ENCODE data around the gene BNIP1. TPM values are rescaled to one million over a fixed set of nuclear protein-coding genes. Genes with fewer than 3 reads are reported as not detected.
"Not testable (repeated sequence)": the region's sequence is repeated elsewhere in the genome, so short reads cannot be mapped to it uniquely, and the experiment has no call there.

BNIP1 gene
- total and polyA plus RNA-seq, 3 donors from 2014 or later, result 20.5 to 37.6 (median 21.4) TPM

- Histone ChIP-seq H3K4me1 (no peaks in the 10 kb centered on the region), H3K36me3 (ENCODE audit: low read depth, missing control alignments) (no peaks in the 10 kb centered on the region), H3K27me3 (no peaks in the 10 kb centered on the region), H3K9me3 (no peaks in the 10 kb centered on the region), H3K27ac (no peak overlapping the region), H3K4me3 (no peak overlapping the region)
- DNase-seq, result no peak
- intact Hi-C loops (cut with DNase I; ENCODE audit: low total_unique reads), result no loop called here
- 59 to 88% methylated on average over 1 of the region's 1 CpG for WGBS, 2 donors
- TF ChIP-seq POLR2A (IDR thresholded peaks at IDR 0.05), result no peak
- no peak for TF ChIP-seq CTCF (IDR thresholded peaks at IDR 0.05)
Observed at GRCh38 chr5:173103411-173103810, 40.9 kb upstream of the BNIP1 start.

DNA sequence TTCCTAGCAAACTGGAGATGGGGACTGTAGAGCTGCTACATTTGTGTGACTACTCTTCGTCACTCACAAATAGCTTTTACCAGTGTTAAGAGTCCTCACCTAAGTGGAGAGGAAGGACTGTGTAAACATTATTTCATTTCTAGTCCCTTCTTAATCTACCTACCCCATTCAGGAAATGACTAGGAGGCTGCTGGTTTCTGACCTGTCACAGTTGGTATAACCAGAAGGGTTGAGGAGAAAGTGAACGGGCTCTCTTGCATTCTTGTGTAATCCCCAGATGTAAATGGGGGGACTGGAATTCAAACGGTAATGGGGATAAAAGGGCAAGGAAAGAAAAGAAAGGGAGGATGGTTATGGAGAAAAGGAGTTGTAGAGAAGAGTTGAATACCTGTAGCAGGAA, 35.4 kb upstream of the BNIP1 start:
- 62 to 77% methylated on average over 3 of the region's 3 CpGs for WGBS, 2 donors
- no peak for DNase-seq
- no peak for TF ChIP-seq POLR2A (IDR thresholded peaks at IDR 0.05)
- no peak for TF ChIP-seq CTCF (IDR thresholded peaks at IDR 0.05)
- Histone ChIP-seq H3K4me1 (no peaks in the 10 kb centered on the region), H3K9me3 (no peaks in the 10 kb centered on the region), H3K27me3 (no peaks in the 10 kb centered on the region), H3K36me3 (ENCODE audit: low read depth, missing control alignments) (no peaks in the 10 kb centered on the region), H3K4me3 (no peak overlapping the region), H3K27ac (no peak overlapping the region)
- intact Hi-C loops (cut with DNase I; ENCODE audit: low total_unique reads), result no loop called here

- no peak overlapping the region for H3K4me3 ChIP-seq
- TF ChIP-seq CTCF (IDR thresholded peaks at IDR 0.05), result no peak
- no peak for TF ChIP-seq POLR2A (IDR thresholded peaks at IDR 0.05)
- H3K27ac ChIP-seq, result peak overlapping the region in 1 of 2 donors; percentile 11
- 71 to 87% methylated on average over 1 of the region's 1 CpG for WGBS, 2 donors
- H3K9me3 ChIP-seq, result no peaks in the 10 kb centered on the region
- DNase-seq, result no peak
- intact Hi-C loops (cut with DNase I; ENCODE audit: low total_unique reads), result no loop called here
- H3K27me3 ChIP-seq, result no peaks in the 10 kb centered on the region
- no peaks in the 10 kb centered on the region for H3K4me1 ChIP-seq
- no peaks in the 10 kb centered on the region for H3K36me3 ChIP-seq (ENCODE audit: low read depth, missing control alignments)
Observed at GRCh38 chr5:173114536-173114935, 29.8 kb upstream of the BNIP1 start.

DNA sequence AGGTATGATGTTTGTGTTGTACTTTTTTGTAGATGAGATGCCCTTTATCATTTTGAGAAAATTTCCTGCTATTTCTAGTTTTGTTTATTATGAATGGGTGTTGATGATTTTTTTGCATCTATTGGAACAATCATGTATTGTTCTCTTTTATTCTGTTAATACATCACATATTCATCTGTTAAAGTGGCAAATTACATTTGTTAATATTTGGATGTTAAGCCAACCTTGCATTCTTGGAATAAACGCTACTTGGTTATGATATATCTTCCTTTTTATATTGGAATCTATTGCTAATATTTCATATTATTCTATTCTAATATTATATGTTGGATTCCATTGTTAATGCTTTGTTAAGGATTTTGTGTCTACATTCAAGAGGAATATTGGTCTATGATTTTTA, 24.6 kb upstream of the BNIP1 start:
- TF ChIP-seq POLR2A (IDR thresholded peaks at IDR 0.05), result no peak
- TF ChIP-seq CTCF (IDR thresholded peaks at IDR 0.05), result no peak
- no peaks in the 10 kb centered on the region for H3K36me3 ChIP-seq (ENCODE audit: low read depth, missing control alignments)
- H3K4me3 ChIP-seq, result no peak overlapping the region
- no peak for DNase-seq
- whole genome bisulfite sequencing, 2 donors, result 96 to 100% methylated on average over 1 of the region's 1 CpG
- intact Hi-C loops (cut with DNase I; ENCODE audit: low total_unique reads), result no loop called here
- no peak overlapping the region for H3K27ac ChIP-seq
- no peaks in the 10 kb centered on the region for H3K9me3 ChIP-seq
- no peaks in the 10 kb centered on the region for H3K4me1 ChIP-seq
- H3K27me3 ChIP-seq, result no peaks in the 10 kb centered on the region

DNA sequence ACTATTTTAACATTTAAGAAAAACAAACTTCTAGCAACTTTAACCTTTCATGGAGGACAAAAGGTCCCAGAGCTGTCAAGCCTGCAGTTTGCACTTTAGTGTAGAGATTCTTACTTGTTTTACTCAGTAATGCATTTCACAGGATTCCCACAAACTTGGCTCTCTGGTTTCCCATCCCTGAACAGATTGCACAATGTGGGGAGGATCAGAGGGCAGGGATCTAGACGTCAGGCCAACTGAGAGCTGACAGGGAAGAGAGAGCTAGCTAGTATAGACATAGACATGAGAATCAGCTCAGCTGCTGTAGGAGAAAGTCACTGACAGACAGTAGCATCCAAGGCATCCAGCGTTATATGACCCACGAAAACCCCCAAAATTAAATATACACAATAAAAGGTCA, 20.9 kb upstream of the BNIP1 start:
- TF ChIP-seq POLR2A (IDR thresholded peaks at IDR 0.05), result no peak
- no peak for TF ChIP-seq CTCF (IDR thresholded peaks at IDR 0.05)
- H3K4me1 ChIP-seq, result no peaks in the 10 kb centered on the region
- intact Hi-C loops (cut with DNase I; ENCODE audit: low total_unique reads), result no loop called here
- whole genome bisulfite sequencing, 2 donors, result 74 to 79% methylated on average over 3 of the region's 3 CpGs
- no peak overlapping the region for H3K4me3 ChIP-seq
- DNase-seq, result no peak
- H3K27me3 ChIP-seq, result no peaks in the 10 kb centered on the region
- no peaks in the 10 kb centered on the region for H3K36me3 ChIP-seq (ENCODE audit: low read depth, missing control alignments)
- no peaks in the 10 kb centered on the region for H3K9me3 ChIP-seq
- no peak overlapping the region for H3K27ac ChIP-seq

DNA sequence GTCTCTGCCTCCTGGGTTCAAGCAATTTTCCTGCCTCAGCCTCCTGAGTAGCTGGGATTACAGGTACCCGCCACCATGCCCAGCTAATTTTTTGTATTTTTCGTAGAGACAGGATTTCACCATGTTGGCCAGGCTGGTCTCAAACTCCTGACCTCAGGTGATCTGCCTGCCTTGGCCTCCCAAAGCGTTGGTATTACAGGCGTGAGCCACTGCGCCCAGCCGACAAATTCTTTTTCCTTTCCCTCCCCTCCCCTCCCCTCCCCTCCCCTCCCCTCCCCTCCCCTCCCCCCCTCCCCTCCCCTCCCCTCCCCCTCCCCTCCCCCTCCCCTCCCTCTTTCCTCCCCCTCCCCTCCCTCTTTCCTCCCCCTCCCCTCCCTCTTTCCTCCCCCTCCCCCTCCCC, 12.2 kb upstream of the BNIP1 start:
- intact Hi-C loops (cut with DNase I; ENCODE audit: low total_unique reads); H3K9me3 ChIP-seq; H3K27ac ChIP-seq; H3K27me3 ChIP-seq; H3K4me3 ChIP-seq; DNase-seq; H3K4me1 ChIP-seq; H3K36me3 ChIP-seq (ENCODE audit: low read depth, missing control alignments): not testable (repeated sequence)
- 94% methylated on average over 6 of the region's 6 CpGs for WGBS, 2 donors

Measured in testis (tissue), 3 donors.